Kidney (tissue), 14 donors: ENCODE data around the gene PARP15. TPM values are rescaled to one million over a fixed set of nuclear protein-coding genes. Genes with fewer than 3 reads are reported as not detected.

Source experiments
- DNase-seq, 5 donors: peaks; one replicate each; pipeline ENCODE4 v3.0.0-alpha.2; 2013 to 2020
- FAIRE-seq: peaks from 2 replicates; lab custom pipeline; 2012; peaks lifted over from hg19 to GRCh38; lab: Jason Lieb, UNC
- H3K27ac ChIP-seq, 2 donors: one replicate each; pipeline ENCODE4 v1.7.0; 2013; ENCODE audit warnings: low read depth in 2 of 2, low read length in 2 of 2, inconsistent platforms in 1 of 2
- H3K27me3 ChIP-seq: one replicate; pipeline ENCODE4 v1.7.1; 2013; ENCODE audit warnings: low read length, inconsistent platforms; ENCODE audit not compliant: control insufficient read depth, insufficient read depth
- H3K36me3 ChIP-seq, 3 donors: one replicate each; pipeline versions ENCODE4 v1.7.0 to v1.7.1; 2013; ENCODE audit warnings: low read length in 3 of 3, control low read depth in 1 of 3, inconsistent platforms in 1 of 3; ENCODE audit not compliant: insufficient read depth in 3 of 3, control insufficient read depth in 2 of 3
- H3K4me1 ChIP-seq, 3 donors: one replicate each; pipeline versions ENCODE4 v1.7.0 to v1.7.1; 2013; ENCODE audit warnings: low read length in 3 of 3, inconsistent platforms in 1 of 3, low read depth in 1 of 3; ENCODE audit not compliant: control insufficient read depth in 2 of 3, insufficient read depth in 2 of 3
- H3K4me3 ChIP-seq, 3 donors: one replicate each; pipeline versions ENCODE4 v1.7.0 to v1.8.1; 2013; ENCODE audit warnings: low read length in 3 of 3, control low read depth in 1 of 3, inconsistent platforms in 1 of 3
- H3K9ac ChIP-seq, 3 donors: one replicate each; pipeline versions ENCODE4 v1.7.0 to v1.7.1; 2013; ENCODE audit warnings: low read length in 3 of 3, control low read depth in 1 of 3, inconsistent platforms in 1 of 3
- H3K9me3 ChIP-seq, 3 donors: one replicate each; pipeline versions ENCODE4 v1.7.0 to v1.7.1; 2013; ENCODE audit warnings: low read length in 3 of 3, control low read depth in 1 of 3, inconsistent platforms in 1 of 3; ENCODE audit not compliant: control insufficient read depth in 2 of 3, insufficient read depth in 1 of 3
- CTCF ChIP-seq: IDR thresholded peaks from 3 replicates; pipeline ENCODE4 v1.5.1; 2012; ENCODE audit warnings: mild to moderate bottlenecking, moderate library complexity, borderline replicate concordance; ENCODE audit not compliant: insufficient read depth; ENCODE audit errors: extremely low read depth
- intact Hi-C: fragments of 100-400 bp; cut with DNase I; formaldehyde crosslinking; loops from one replicate; pipeline ENCODE4 v1.11.1; 2022
- polyA plus RNA-seq: library from polyadenylated mRNA; stranded (reverse); fragments of 350-450 nt; fragmentation: Illumina TruSeq; extraction: RNeasy Lipid Tissue Mini Kit (QIAGEN cat#74804); gene quantifications from one replicate; pipeline ENCODE4 v1.2.3, GENCODE V29; 2014; ENCODE audit warnings: low read depth, low replicate concordance; ENCODE audit not compliant: insufficient read depth
- total RNA-seq: library from RNA; stranded (reverse); fragmentation: NEBNext Ultra II Directional; extraction: Animal tissue kit (Norgen Biotek cat#: 25700); gene quantifications from one replicate; pipeline ENCODE4 v1.2.1, GENCODE V29; 2021
- donor health status: control.
- donor health status: control.
- donor health status: control.
- donor health status: control.
- donor health status: control.
- donor health status: DM: yes; HTN: yes; CAD: no.
- donor health status: Normal renal cell carcinoma (clear cell type).

The PARP15 gene
- total and polyA plus RNA-seq, 2 donors from 2014 or later, result 4.9 TPM; not detected in 1

- Histone ChIP-seq H3K27me3 (no peaks in the 10 kb centered on the region), H3K4me1 (no peaks in the 10 kb centered on the region), H3K4me3 (no peak overlapping the region), H3K36me3 (no peaks in the 10 kb centered on the region), H3K9me3 (no peaks in the 10 kb centered on the region), H3K9ac (no peak overlapping the region), H3K27ac (no peak overlapping the region)
- no peak for TF ChIP-seq CTCF
- FAIRE-seq (no peak), DNase-seq (no peak)
- intact Hi-C loops, result no loop called here
These were observed 94.1 kb downstream of the PARP15 start for GRCh38 chr3:122671553-122671952.

- no peak for FAIRE-seq
- Histone ChIP-seq H3K27ac (no peak overlapping the region), H3K9me3 (no peaks in the 10 kb centered on the region), H3K9ac (no peak overlapping the region), H3K36me3 (no peaks in the 10 kb centered on the region), H3K4me3 (no peak overlapping the region), H3K4me1 (peaks cover 0 to 3% (median 0%) of the 10 kb centered on the region in 3 donors), H3K27me3 (no peaks in the 10 kb centered on the region)
- no peak for DNase-seq
- no peak for TF ChIP-seq CTCF
- intact Hi-C loops, result no loop called here
These were observed 96.9 kb downstream of the PARP15 start for GRCh38 chr3:122674339-122674738.

GRCh38 chr3:122676759-122677158, 99.3 kb downstream of the PARP15 start:
- TF ChIP-seq CTCF, result no peak
- FAIRE-seq (no peak), DNase-seq (no peak)
- Histone ChIP-seq H3K4me1 (peaks cover 0 to 11% (median 0%) of the 10 kb centered on the region in 3 donors), H3K9ac (no peak overlapping the region), H3K27me3 (no peaks in the 10 kb centered on the region), H3K27ac (no peak overlapping the region), H3K9me3 (no peaks in the 10 kb centered on the region), H3K4me3 (no peak overlapping the region), H3K36me3 (no peaks in the 10 kb centered on the region)
- intact Hi-C loops, result loop anchor here (5.0 kb wide), 1 partner anchor 114 kb away; the partner anchor contains the start of genes DTX3L and PARP9

GRCh38 chr3:122677216-122677615, 99.8 kb downstream of the PARP15 start:
- TF ChIP-seq CTCF, result no peak
- no peaks in the 10 kb centered on the region for H3K9me3 ChIP-seq
- no peaks in the 10 kb centered on the region for H3K36me3 ChIP-seq
- H3K9ac ChIP-seq, result no peak overlapping the region
- H3K4me3 ChIP-seq, result no peak overlapping the region
- intact Hi-C loops, result loop anchor here (5.0 kb wide), 1 partner anchor 115 kb away; the partner anchor contains the start of genes DTX3L and PARP9
- no peaks in the 10 kb centered on the region for H3K27me3 ChIP-seq
- FAIRE-seq (no peak), DNase-seq (no peak)
- no peak overlapping the region for H3K27ac ChIP-seq
- H3K4me1 ChIP-seq, result peaks cover 0 to 14% (median 0%) of the 10 kb centered on the region in 3 donors
